ENCODE results near the gene RNLS.

Gene RNLS

GRCh38 chr10:88236121-88236743, 346.9 kb downstream of the RNLS start:
- H3K27ac Mint-ChIP-seq = no peak overlapping the region
- DNase-seq = no peak
- no peaks in the 10 kb centered on the region for H3K27me3 Mint-ChIP-seq
- no peak for ATAC-seq
- peaks cover 6% of the 10 kb centered on the region for H3K4me1 Mint-ChIP-seq
- no peak overlapping the region for H3K4me3 Mint-ChIP-seq
- peaks cover 0 to 4% of the 10 kb centered on the region in 2 donors for H3K9me3 Mint-ChIP-seq

- H3K4me1 Mint-ChIP-seq = peaks cover 6% of the 10 kb centered on the region
- H3K27me3 Mint-ChIP-seq = no peaks in the 10 kb centered on the region
- ATAC-seq (no peak), DNase-seq (no peak)
- H3K4me3 Mint-ChIP-seq = no peak overlapping the region
- H3K27ac Mint-ChIP-seq = no peak overlapping the region
- peaks cover 7 to 12% of the 10 kb centered on the region in 2 donors for H3K9me3 Mint-ChIP-seq
Observed at GRCh38 chr10:88234297-88234696, 348.8 kb downstream of the RNLS start.

- Mint-ChIP-seq H3K27me3 (no peaks in the 10 kb centered on the region), H3K4me3 (no peak overlapping the region), H3K4me1 (peaks cover 6% of the 10 kb centered on the region), H3K9me3 (peaks cover 7 to 12% of the 10 kb centered on the region in 2 donors), H3K27ac (no peak overlapping the region)
- ATAC-seq (no peak), DNase-seq (no peak)
Observed at GRCh38 chr10:88233870-88234269, 349.2 kb downstream of the RNLS start.

GRCh38 chr10:88232983-88233543, 350.1 kb downstream of the RNLS start:
- no peak for DNase-seq
- Mint-ChIP-seq H3K4me3 (no peak overlapping the region), H3K9me3 (peaks cover 7 to 12% of the 10 kb centered on the region in 2 donors), H3K4me1 (peaks cover 6% of the 10 kb centered on the region), H3K27ac (no peak overlapping the region), H3K27me3 (no peaks in the 10 kb centered on the region)
- no peak for ATAC-seq

- Mint-ChIP-seq H3K4me3 (no peak overlapping the region), H3K27me3 (no peaks in the 10 kb centered on the region), H3K27ac (no peak overlapping the region), H3K9me3 (peaks cover 7 to 12% of the 10 kb centered on the region in 2 donors), H3K4me1 (peaks cover 6% of the 10 kb centered on the region)
- DNase-seq = no peak
- no peak for ATAC-seq
Observed at GRCh38 chr10:88232029-88232895, 350.9 kb downstream of the RNLS start.

GRCh38 chr10:88230251-88230650, 352.9 kb downstream of the RNLS start:
- ATAC-seq (no peak), DNase-seq (no peak)
- Mint-ChIP-seq H3K4me3 (no peak overlapping the region), H3K27me3 (no peaks in the 10 kb centered on the region), H3K4me1 (peaks cover 6% of the 10 kb centered on the region), H3K9me3 (peaks cover 7 to 12% of the 10 kb centered on the region in 2 donors), H3K27ac (no peak overlapping the region)

- Mint-ChIP-seq H3K9me3 (peaks cover 7 to 12% of the 10 kb centered on the region in 2 donors), H3K27ac (no peak overlapping the region), H3K4me3 (no peak overlapping the region), H3K27me3 (no peaks in the 10 kb centered on the region), H3K4me1 (peaks cover 6% of the 10 kb centered on the region)
- no peak for DNase-seq
- ATAC-seq = no peak
Observed at GRCh38 chr10:88228130-88228529, 355.0 kb downstream of the RNLS start.

GRCh38 chr10:88227342-88228018, 355.6 kb downstream of the RNLS start:
- Mint-ChIP-seq H3K4me3 (no peak overlapping the region), H3K27me3 (no peaks in the 10 kb centered on the region), H3K9me3 (peaks cover 7 to 11% of the 10 kb centered on the region in 2 donors), H3K27ac (no peak overlapping the region), H3K4me1 (peaks cover 5% of the 10 kb centered on the region)
- no peak for ATAC-seq
- DNase-seq = no peak

GRCh38 chr10:88226891-88227290, 356.2 kb downstream of the RNLS start:
- no peaks in the 10 kb centered on the region for H3K4me1 Mint-ChIP-seq
- ATAC-seq = no peak
- H3K4me3 Mint-ChIP-seq = no peak overlapping the region
- no peak for DNase-seq
- no peak overlapping the region for H3K27ac Mint-ChIP-seq
- no peaks in the 10 kb centered on the region for H3K27me3 Mint-ChIP-seq
- H3K9me3 Mint-ChIP-seq = peaks cover 7 to 8% of the 10 kb centered on the region in 2 donors

GRCh38 chr10:88226071-88226659, 357.0 kb downstream of the RNLS start:
- Mint-ChIP-seq H3K27ac (no peak overlapping the region), H3K27me3 (no peaks in the 10 kb centered on the region), H3K4me1 (no peaks in the 10 kb centered on the region), H3K4me3 (no peak overlapping the region), H3K9me3 (peaks cover 7 to 8% of the 10 kb centered on the region in 2 donors)
- DNase-seq (no peak), ATAC-seq (no peak)
